ENCODE results near the gene CRY2.
A peak's percentile ranks its signal among the peaks of the same experiment; 100 is the strongest.

The CRY2 gene

GRCh38 chr11:45927684-45928413, 80.6 kb downstream of the CRY2 start:
- no peak for DNase-seq (ENCODE audit: low read depth)
- no peak overlapping the region for H3K4me3 ChIP-seq (ENCODE audit: low read depth, low read length)
- no peak for TF ChIP-seq CTCF (IDR thresholded peaks at IDR 0.05; ENCODE audit: insufficient read depth, low read depth, low read length, missing control alignments)

GRCh38 chr11:45928535-45929215, 81.4 kb downstream of the CRY2 start:
- DNase-seq (ENCODE audit: low read depth), result no peak
- H3K4me3 ChIP-seq (ENCODE audit: low read depth, low read length), result no peak overlapping the region
- TF ChIP-seq CTCF (IDR thresholded peaks at IDR 0.05; ENCODE audit: insufficient read depth, low read depth, low read length, missing control alignments), result no peak

DNA sequence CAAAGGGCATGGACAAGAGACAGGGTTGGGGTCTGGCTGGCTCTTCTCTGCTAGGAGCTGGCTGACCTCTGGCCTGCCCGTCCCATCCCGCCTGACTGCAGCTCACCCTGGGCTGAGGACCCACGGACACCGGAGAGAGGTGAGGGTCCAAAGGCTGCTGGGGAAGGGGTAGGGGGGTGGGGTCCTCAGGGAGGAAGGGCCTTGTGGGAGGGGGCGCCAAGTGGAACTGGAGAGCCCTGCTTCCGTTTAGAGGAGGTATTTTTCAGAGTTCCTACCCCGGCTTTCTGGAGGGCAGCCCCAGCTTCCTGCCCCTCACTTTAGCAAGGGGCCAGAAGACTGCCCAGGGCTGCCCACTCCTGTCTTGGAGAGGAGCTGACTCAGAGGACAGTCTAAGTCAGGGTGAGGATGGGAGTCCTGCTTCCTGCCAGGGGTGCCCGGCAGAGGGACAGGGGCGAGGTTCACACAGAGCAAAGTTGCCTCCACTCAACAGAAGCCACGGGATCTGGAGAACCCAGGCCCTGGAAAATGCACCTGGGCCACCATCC, 82.3 kb downstream of the CRY2 start:
- no peak overlapping the region for H3K4me3 ChIP-seq (ENCODE audit: low read depth, low read length)
- DNase-seq (ENCODE audit: low read depth), result no peak
- no peak for TF ChIP-seq CTCF (IDR thresholded peaks at IDR 0.05; ENCODE audit: insufficient read depth, low read depth, low read length, missing control alignments)

DNA sequence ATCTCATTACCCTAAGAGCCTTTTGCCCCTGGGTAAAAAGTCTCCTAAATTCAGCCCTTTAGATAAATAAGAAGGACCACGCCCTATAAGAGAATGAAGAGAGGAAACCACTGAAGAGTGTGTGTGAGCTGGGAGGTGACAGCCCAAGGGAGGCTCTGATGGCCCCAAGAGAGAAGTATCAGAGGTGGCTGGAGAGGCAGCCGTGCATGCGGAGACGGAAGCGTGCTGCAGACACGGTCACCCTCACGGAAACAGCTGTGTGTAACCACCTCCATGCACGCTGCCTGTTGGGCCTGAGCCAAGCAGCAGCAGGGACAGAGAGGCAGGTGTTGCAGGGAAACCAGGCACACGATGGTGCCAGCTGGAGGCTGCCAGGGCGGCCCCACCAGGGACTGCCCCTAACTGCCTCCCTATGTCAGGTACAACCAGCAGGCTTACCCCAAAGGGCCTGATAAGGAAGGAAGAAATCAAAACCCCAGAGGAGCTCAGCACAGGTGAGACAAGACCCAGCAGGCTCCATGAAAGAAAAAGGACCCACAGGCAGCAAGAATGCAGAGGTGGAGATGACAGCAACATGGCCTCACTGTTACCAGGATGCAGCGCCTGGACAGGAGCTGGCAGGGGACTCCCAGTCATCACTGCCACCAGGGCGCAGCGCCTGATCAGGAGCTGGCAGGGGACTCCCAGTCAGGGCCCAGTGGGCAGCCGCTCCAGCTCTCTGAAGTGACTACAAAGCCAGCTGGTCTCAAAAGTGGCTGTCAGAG, 82.9 kb downstream of the CRY2 start:
- no peak overlapping the region for H3K4me3 ChIP-seq (ENCODE audit: low read depth, low read length)
- TF ChIP-seq CTCF (IDR thresholded peaks at IDR 0.05; ENCODE audit: insufficient read depth, low read depth, low read length, missing control alignments), result no peak
- peak; percentile 96 for DNase-seq (ENCODE audit: low read depth)

DNA sequence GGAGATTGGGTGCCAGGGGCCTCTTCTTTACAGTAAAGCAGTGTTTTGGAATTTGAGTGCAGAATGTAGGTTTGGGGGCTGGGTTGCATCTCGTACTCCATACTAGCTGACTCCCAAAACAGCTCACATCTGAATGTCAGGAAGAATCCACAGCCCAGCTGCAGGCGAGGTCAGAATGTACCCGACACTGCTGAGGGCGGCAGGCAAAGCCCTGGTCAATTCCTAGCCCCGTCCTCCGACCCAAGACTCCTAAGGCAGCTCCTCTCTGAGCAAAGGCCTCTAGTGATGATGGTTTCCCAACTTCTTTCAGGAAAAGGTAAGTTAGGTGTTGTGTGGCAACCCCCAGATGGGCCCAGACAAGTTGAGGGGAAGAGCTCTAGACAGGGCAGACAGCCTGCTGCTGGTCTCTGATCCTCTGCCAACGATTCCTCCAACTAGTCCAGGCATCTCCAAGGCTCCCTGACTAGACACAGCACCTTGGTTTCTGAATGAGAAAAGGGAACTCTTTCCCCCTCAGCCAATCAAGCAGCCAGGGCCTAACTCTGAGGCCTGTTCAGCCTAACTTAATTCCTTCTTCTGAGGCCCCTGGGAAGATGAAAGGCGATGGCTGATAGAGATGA, 83.8 kb downstream of the CRY2 start:
- DNase-seq (ENCODE audit: low read depth), result no peak
- H3K4me3 ChIP-seq (ENCODE audit: low read depth, low read length), result no peak overlapping the region
- no peak for TF ChIP-seq CTCF (IDR thresholded peaks at IDR 0.05; ENCODE audit: insufficient read depth, low read depth, low read length, missing control alignments)

GRCh38 chr11:45931739-45932138, 84.5 kb downstream of the CRY2 start:
- no peak for TF ChIP-seq CTCF (IDR thresholded peaks at IDR 0.05; ENCODE audit: insufficient read depth, low read depth, low read length, missing control alignments)
- H3K4me3 ChIP-seq (ENCODE audit: low read depth, low read length), result no peak overlapping the region
- DNase-seq (ENCODE audit: low read depth), result no peak

Measured in GM12865 (cell line).